ENCODE measurements around the gene SYT4. TPM values are rescaled to one million over a fixed set of nuclear protein-coding genes. Genes with fewer than 3 reads are reported as not detected.

The SYT4 gene
- total and polyA plus RNA-seq, 9 donors: 0.07 to 7.4 (median 0.65) TPM

GRCh38 chr18:43278355-43278754 lies 1.1 kb upstream of the SYT4 start:
- Histone ChIP-seq H3K36me3 (no peaks in the 10 kb centered on the region), H3K4me3 (no peak overlapping the region), H3K9me3 (no peaks in the 10 kb centered on the region), H3K27ac (no peak overlapping the region), H3K27me3 (no peaks in the 10 kb centered on the region), H3K4me1 (ENCODE audit: insufficient read depth) (no peaks in the 10 kb centered on the region)
- DNase-seq: no peak
- intact Hi-C loops (cut with DNase I): no loop called here
- TF ChIP-seq POLR2A (IDR thresholded peaks at IDR 0.05) (no peak), CTCF (IDR thresholded peaks at IDR 0.05) (no peak), EP300 (IDR thresholded peaks at IDR 0.05) (no peak)

GRCh38 chr18:43276491-43276890 lies 799 bp downstream of the SYT4 start:
- Histone ChIP-seq H3K36me3 (no peaks in the 10 kb centered on the region), H3K4me1 (ENCODE audit: insufficient read depth) (no peaks in the 10 kb centered on the region), H3K27me3 (no peaks in the 10 kb centered on the region), H3K27ac (no peak overlapping the region), H3K4me3 (no peak overlapping the region), H3K9me3 (no peaks in the 10 kb centered on the region)
- no peak for DNase-seq
- TF ChIP-seq CTCF (IDR thresholded peaks at IDR 0.05) (no peak), POLR2A (IDR thresholded peaks at IDR 0.05) (no peak), EP300 (IDR thresholded peaks at IDR 0.05) (no peak)
- 68 to 78% (median 68%) methylated on average over 3 of the region's 3 CpGs for WGBS, 3 donors
- intact Hi-C loops (cut with DNase I): no loop called here

- 76 to 86% (median 77%) methylated on average over 1 of the region's 1 CpG for WGBS, 3 donors
These were observed 1.7 kb downstream of the SYT4 start for GRCh38 chr18:43275546-43275945.

GRCh38 chr18:43274526-43274925 lies 2.8 kb downstream of the SYT4 start:
- H3K9me3 ChIP-seq: no peaks in the 10 kb centered on the region
- intact Hi-C loops (cut with DNase I): no loop called here
- no peak for DNase-seq
- H3K4me3 ChIP-seq: no peak overlapping the region
- TF ChIP-seq EP300 (IDR thresholded peaks at IDR 0.05) (no peak), CTCF (IDR thresholded peaks at IDR 0.05) (no peak)
- H3K27me3 ChIP-seq: no peaks in the 10 kb centered on the region
- no peaks in the 10 kb centered on the region for H3K36me3 ChIP-seq
- no peak overlapping the region for H3K27ac ChIP-seq
- no peaks in the 10 kb centered on the region for H3K4me1 ChIP-seq (ENCODE audit: insufficient read depth)
- 59 to 78% (median 71%) methylated on average over 1 of the region's 1 CpG for WGBS, 3 donors

More at GRCh38 chr18:43275546-43275945, 1.7 kb downstream of the SYT4 start:
- H3K4me1 ChIP-seq (ENCODE audit: insufficient read depth): no peaks in the 10 kb centered on the region
- no peaks in the 10 kb centered on the region for H3K9me3 ChIP-seq
- no peak overlapping the region for H3K27ac ChIP-seq
- no peaks in the 10 kb centered on the region for H3K27me3 ChIP-seq
- intact Hi-C loops (cut with DNase I): no loop called here
- no peak for TF ChIP-seq POLR2A (IDR thresholded peaks at IDR 0.05)
- TF ChIP-seq EP300 (IDR thresholded peaks at IDR 0.05): no peak
- TF ChIP-seq CTCF (IDR thresholded peaks at IDR 0.05): no peak
- H3K4me3 ChIP-seq: no peak overlapping the region
- no peak for DNase-seq
- no peaks in the 10 kb centered on the region for H3K36me3 ChIP-seq
